Activated gamma-delta T cell treated with Interleukin-2 at 50 U/mL for 16 hours (primary cell): ENCODE measurements around the gene SIRT7.

Experiments used
- DNase-seq: peaks from one replicate; pipeline ENCODE4 v3.0.0-alpha.2; 2020

The SIRT7 gene

DNA sequence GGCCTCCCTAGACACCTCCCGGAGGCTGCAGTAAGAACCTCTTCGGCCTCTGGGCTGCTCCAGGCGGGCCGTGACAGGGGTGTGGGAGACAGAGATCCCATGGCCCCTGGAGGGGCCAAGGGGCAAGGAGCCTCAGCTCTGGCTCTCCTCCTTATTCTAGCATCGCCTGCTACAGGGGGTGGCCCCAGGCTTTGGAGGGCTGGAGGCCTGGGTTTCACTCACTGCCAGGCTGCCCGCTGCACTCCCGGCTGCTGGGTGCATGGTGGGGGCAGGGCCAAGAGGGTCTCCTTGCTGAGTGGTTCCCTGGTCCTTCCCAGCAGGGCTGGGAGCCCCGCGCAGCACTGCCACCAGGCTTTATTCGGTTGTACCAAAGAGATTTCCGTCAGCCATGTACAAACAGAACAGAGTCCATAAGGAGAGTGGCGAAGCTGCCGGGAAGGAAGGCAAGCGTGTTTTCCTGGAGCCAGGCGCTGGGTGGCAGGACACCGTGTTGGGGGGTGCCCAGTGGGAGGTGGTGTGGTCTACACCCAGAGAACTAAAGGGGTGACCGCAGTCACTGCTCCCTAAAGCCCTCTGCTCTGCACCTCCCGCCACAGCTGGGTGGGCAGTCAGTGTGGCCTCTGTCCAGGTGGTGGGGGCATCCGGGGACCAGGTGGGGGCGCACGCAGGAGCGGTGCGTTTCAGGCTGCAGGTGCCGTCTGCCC, 13.9 kb downstream of the SIRT7 start:
- no peak for DNase-seq

DNA sequence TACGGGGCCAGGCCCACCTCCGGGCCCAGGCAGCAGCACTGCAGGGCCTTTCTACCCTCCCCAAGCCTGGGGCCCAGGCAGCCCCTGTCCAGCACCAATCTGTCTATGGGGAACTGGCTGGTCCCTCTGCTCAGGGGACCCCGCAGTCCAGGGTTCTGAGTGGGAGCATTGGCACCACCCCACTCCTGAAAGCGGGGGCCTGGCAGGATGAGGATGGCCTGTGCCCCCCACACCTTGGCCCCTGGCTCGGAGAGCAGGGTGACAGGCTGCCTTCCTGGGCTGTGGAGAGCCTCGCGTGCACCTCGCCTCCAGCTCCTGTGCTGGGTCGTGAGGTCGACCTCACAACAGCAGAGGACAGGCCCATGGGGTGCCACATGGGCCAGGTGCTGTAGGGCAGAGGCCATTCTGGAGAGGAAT, 14.6 kb downstream of the SIRT7 start:
- no peak for DNase-seq

GRCh38 chr17:81902653-81903414, 15.1 kb downstream of the SIRT7 start:
- DNase-seq, result no peak

DNA sequence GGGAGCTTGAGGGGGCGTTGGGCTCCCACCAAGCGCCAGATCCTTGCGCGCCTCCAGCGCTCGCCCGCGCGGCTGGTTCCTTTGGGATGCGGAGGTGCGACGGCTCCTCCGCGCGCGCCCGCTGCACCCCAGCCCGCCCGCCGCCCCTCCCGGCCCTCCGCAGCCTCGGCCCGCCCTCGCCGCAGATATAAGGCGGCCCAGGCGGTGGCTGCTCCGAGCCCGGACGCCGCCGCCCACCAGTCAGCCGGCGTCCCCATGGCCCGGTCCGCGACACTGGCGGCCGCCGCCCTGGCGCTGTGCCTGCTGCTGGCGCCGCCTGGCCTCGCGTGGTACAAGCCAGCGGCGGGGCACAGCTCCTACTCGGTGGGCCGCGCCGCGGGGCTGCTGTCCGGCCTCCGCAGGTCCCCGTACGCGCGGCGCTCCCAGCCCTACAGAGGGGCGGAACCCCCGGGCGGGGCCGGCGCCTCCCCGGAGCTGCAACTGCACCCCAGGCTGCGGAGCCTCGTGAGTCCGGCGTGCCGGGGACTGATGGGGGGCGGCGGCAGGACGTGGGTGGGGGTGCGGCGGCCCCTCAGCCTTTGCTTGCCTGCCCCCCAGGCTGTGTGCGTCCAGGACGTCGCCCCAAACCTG, 15.8 kb downstream of the SIRT7 start, which contains the start of gene NPB:
NPB (plus strand) TSS at position 216 of the 630 bp plus-strand sequence; CDS start at position 256, 40 bp downstream.
- no peak for DNase-seq

DNA sequence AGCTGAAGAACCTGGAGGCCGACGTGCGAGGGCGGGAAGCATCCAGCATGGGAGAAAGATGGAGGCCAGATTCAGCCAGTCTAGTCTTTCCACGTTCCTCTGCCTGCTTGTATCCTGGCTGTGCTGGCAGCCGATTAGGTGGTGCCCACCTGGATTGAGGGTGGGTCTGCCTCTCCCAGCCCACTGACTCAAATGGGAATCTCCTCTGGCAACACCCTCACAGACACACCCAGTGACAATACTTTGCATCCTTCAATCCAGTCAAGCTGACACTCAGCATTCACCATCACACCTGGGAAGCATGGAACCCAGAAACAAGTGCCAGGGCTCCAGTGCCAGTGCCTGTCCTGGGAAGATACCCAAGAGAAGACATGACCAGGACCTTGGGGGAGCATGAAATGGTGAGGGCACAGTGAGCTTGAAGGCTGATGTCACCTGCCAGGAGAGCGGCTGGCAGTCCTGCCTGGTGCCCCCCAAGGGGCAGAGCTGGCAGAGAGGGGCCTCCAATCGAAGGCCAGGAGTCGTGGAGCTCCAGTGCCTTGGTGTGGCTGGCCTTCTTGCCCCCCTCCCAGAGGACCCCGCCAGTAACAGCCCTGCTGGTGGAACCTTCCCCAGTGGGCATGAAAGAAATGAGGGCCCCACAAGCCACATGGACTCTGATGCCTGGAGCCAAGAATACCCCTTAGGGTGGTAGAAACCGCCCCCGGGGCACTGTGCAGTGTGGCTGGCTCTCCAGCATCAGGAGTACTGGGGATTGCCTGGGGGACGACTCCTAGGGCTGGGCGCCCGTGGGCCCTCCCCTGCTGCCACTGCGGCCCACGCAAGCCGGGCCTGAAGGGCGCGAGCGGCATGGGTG, 16.6 kb downstream of the SIRT7 start:
- DNase-seq, result no peak

- no peak for DNase-seq
These were observed 17.7 kb downstream of the SIRT7 start for GRCh38 chr17:81900181-81900820.

DNA sequence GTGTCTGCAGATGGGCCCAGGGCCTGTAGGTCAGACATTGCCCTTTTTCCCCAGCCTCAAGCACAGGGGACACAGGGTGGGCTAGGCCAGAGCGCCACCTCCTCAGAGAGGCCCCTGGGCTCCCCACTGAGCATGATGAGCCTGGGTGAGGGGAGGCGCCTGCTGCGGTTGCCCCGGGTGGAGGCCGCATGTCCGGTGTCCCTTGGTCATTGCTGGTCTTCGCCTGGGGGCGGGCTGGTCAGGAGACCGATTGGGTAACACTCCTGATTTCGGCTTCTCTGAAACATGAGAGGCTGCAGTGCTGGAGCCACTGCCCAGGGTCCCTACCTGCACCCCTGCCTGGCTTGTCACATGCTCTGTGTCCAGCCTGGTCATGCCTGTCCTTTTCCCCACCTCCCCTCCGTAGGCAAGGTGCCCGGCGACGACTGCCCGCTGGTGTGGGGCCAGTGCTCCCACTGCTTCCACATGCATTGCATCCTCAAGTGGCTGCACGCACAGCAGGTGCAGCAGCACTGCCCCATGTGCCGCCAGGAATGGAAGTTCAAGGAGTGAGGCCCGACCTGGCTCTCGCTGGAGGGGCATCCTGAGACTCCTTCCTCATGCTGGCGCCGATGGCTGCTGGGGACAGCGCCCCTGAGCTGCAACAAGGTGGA, 18.3 kb downstream of the SIRT7 start:
- no peak for DNase-seq

GRCh38 chr17:81898885-81899284, 19.1 kb downstream of the SIRT7 start:
- DNase-seq, result no peak

- no peak for DNase-seq
These were observed 19.7 kb downstream of the SIRT7 start for GRCh38 chr17:81898029-81898866.

GRCh38 chr17:81895400-81895799, 22.6 kb downstream of the SIRT7 start:
- DNase-seq, result no peak

DNA sequence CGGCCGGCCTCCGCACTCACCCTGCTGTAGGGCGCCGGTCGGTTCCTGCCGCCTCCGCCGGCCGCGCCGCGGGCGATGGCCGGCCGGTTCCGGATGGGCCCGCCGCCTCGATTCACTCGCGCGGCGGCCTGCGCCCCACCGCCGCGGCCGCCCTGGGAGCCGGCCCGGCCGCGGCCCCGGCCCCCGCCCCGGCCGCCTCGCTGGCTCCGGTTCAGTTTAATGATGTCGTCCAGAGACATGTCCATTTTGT, 26.7 kb downstream of the SIRT7 start:
- no peak for DNase-seq

DNA sequence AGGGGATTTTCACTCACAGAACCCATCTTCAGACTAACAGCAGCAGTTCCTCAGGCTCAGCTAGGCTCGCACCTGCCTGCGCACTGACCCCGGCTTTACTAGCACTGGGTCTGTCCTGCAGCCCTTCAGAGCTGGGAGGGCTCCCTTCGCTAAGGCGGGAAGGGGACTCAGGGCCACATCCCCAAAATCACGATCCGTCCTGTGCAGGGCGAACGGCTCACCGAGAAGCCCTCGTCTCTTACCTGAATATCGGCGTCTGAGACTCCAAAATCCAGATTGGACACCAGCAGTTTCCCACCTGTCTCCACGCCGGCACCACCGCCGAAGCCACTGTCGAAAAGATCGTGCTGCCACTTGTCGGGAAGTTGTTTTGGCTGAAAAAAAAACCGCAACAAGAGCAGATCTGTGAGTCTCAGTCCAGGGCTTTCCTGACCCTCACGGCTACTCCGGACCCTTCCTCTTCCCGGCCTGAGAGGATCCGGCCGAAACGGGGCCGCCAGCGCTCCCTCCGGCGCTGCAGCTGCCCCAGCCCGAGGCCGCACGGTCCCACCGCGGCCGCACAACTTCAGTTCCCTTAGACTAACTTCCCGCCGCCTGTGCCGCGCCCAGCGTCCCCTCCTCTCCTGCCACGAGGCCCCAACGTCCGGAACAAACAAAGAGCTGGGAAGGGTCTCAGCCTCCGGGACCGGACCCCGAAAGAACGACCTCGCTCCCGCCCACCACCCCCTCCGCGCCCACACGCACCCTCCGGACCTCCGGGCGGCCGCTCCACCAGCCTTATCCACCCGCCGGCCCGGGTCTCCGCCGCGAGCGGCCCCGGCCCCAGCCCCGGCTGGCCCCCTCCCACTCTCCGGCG, 27.3 kb downstream of the SIRT7 start:
- no peak for DNase-seq

DNA sequence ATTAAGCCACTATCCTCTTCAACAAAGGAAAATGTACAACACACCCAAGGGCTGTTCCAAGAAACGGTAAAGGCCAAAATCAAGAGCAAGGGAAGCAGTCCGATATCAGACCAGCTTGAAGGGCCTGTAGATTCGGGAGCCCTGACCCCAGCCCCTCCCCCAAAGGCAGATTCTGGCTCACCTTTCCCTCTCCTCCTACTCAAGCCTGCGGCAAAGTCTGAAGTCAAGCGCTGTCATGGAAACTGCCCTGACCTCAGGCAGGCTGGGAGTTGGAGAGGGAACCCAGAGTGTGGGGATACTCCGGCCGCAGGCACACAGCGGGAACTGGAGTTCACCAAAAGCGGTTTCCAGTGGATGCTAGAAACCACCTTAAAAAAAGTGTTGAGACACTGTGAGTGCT, 28.4 kb downstream of the SIRT7 start:
- no peak for DNase-seq

DNA sequence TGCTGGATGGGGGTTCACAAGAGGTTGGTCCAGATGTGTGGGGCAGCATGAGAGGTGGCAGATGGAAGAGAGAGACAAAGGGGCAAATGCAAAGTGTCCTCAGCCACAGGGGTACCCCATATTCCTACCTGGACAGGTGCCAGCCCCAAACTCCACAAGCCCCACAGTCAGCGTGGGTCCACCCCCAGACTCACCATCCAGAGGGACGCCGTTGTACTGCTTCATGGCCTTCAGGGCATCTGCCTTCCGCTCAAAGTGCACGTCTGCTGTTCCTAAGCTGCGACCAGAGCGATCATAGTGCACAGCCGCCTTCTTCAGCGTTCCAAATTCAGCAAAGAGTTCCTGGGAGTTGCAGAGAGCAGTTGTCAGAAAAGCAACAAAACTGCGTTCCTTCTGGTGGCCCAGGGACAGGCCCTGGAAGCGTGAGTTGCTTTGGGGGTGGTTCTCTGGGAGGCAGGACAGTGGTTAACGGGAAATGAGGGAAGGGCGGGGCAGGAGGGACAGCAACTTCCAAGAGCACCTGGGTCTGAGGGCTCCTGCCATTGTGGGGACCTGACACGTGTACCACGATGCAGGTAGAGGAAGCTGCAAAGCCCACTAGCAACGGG, 28.9 kb downstream of the SIRT7 start:
- no peak for DNase-seq

DNA sequence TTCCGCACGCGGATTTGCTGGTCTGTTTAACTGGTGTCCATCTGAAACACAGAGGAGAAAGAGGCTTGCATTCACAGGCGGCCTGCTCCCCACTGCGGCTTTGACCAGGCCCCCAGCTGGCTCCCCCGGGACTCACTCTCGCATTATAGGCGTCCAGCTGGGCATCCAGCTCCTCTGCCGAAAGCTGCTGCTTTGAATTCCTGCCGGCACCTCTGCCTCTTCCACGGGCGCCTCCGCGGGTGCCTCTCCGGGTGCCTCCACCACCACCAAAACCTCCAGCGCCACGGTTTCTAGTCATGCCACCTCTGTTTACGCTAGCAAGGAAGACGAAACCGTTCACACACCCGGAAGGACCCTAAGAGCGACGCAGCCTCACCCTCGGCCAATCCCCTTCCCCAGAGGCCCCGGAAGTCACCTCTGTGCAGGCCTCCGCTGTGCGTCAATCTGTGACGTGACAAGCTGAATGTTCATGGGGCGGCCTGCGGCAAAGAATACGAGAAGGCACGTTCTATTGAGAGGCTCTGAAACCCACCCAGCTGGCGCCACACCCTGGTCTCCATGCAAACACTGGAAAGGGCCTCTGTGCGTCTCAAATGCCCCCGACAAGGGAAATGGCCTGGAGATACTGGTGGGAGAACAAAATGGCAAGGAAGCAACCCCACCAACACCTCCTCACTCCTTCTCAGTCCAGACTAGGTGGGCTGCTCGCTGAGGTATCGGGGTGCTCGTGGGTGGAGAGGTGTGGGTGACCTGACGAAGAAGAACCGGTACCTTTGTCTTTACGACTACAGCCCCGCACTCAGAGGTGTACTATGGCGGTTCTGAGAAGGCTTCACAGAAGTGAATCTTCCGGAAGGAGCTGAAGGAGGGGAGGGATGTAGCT, 29.6 kb downstream of the SIRT7 start:
- no peak for DNase-seq

DNA sequence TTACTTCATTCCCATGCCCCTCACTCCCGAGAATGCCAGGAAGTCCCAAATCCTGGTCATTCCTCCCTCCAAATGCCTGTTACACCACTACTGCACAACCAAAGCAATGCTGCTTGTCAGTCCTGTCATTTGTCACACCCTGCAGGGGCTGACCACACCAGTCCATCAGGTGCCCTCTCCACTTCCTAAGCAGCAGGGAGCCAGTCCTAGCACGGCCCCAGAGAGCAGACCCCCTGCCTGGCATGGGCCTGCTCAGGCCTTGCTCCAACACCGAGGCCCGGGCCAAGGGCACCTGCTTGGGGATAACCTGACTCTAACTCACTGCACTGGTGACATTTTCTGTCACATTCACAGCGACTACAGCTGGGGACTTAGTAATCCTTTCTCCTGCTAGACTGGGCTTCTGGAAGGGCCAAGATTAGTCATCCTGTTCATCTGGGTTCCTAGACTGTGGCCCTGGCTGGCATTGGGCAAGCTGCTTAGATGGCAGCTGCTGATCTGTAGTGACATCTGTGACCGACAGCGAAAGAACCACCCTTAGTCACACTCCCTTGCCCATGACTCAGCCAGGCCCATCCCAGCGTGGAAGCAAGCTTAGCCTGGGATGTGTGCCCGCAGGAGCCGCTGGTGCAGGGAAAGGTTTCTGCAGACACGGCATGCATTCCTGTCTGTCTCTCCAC, 32.0 kb downstream of the SIRT7 start:
- no peak for DNase-seq

- DNase-seq, result no peak
These were observed 32.5 kb downstream of the SIRT7 start for GRCh38 chr17:81885454-81885853.

- no peak for DNase-seq
These were observed 33.0 kb downstream of the SIRT7 start for GRCh38 chr17:81884968-81885367.
